ENCODE measurements around the gene PRRC2B. TPM values are rescaled to one million over a fixed set of nuclear protein-coding genes. Genes with fewer than 3 reads are reported as not detected.

The PRRC2B gene
- total and polyA plus RNA-seq, 2 experiments from 2014 or later: 30.9 to 53.7 TPM

- peaks cover 44% of the 10 kb centered on the region for H3K36me3 ChIP-seq (ENCODE audit: low read depth)
- TF ChIP-seq EZH2 (IDR thresholded peaks at IDR 0.05; ENCODE audit: insufficient read depth, poor library complexity, severe bottlenecking) (no peak), EZH2phosphoT487 (IDR thresholded peaks at IDR 0.05; ENCODE audit: insufficient read depth, low read depth) (no peak)
Measured at GRCh38 chr9:131434673-131435072, 40.8 kb downstream of the PRRC2B start.

DNA sequence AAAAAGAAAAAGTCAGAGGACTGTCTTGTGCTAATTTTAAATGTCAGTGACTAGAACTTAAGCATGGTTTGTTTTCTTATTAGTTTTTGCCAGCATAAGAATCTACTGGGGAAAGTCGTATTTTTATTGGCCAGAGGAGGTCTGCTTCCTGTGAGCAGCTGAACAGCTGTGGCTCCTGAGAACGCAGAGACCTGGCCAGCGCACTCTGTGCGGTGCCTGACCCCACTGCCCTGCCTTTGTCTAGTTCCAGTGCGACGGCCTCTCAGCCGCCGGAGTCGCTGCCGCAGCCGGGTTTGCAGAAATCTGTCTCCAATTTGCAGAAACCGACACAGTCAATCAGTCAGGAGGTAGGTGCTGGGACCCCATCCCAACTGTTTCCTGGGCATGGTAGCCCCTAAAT is 42.5 kb downstream of the PRRC2B start:
- Histone ChIP-seq H3K9ac (no peak overlapping the region), H3K4me3 (no peak overlapping the region), H3F3A (ENCODE audit: insufficient read depth) (peaks cover 41% of the 10 kb centered on the region), H3K4me2 (ENCODE audit: unreplicated experiment) (no peak overlapping the region), H4K20me1 (ENCODE audit: insufficient read depth) (peaks cover 18% of the 10 kb centered on the region; the same call in 1 of the 2 replicates), H3K36me3 (ENCODE audit: low read depth) (peaks cover 60% of the 10 kb centered on the region), H3K9me2 (ENCODE audit: insufficient read depth) (no peaks in the 10 kb centered on the region), H3K27ac (no peak overlapping the region), H3K79me2 (ENCODE audit: insufficient read depth) (peaks cover 99% of the 10 kb centered on the region), H2AFZ (no peak overlapping the region), H3K9me3 (ENCODE audit: low read depth) (no peaks in the 10 kb centered on the region), H3K27me3 (replicated peaks; ENCODE audit: insufficient read depth) (no peaks in the 10 kb centered on the region), H3K4me1 (ENCODE audit: insufficient read depth) (peaks cover 22% of the 10 kb centered on the region)
- no peak for DNase-seq
- no peak for TF ChIP-seq EZH2phosphoT487 (IDR thresholded peaks at IDR 0.05; ENCODE audit: insufficient read depth, low read depth)
- in situ Hi-C loops (cut with MboI): no loop called here
- 81 to 84% methylated on average over 12 of the region's 12 CpGs for WGBS, 2 experiments (ENCODE audit: low coverage in 1 of 2, low lambda C conversion rate in 2 of 2, missing lambda C conversion rate in 2 of 2)

More at GRCh38 chr9:131434673-131435072, 40.8 kb downstream of the PRRC2B start:
- peaks cover 100% of the 10 kb centered on the region for H3K79me2 ChIP-seq (ENCODE audit: insufficient read depth)
- no peak overlapping the region for H3K9ac ChIP-seq
- H2AFZ ChIP-seq: no peak overlapping the region
- no peaks in the 10 kb centered on the region for H3K9me2 ChIP-seq (ENCODE audit: insufficient read depth)
- no peak overlapping the region for H3K4me2 ChIP-seq (ENCODE audit: unreplicated experiment)
- H3K4me3 ChIP-seq: no peak overlapping the region
- in situ Hi-C loops (cut with MboI): no loop called here
- WGBS, 2 experiments (ENCODE audit: low coverage in 1 of 2, low lambda C conversion rate in 2 of 2, missing lambda C conversion rate in 2 of 2): 77 to 81% methylated on average over 7 of the region's 7 CpGs
- no peak for DNase-seq
- H4K20me1 ChIP-seq (ENCODE audit: insufficient read depth): peaks cover 22% of the 10 kb centered on the region; the same call in 1 of the 2 replicates
- peaks cover 41% of the 10 kb centered on the region for H3F3A ChIP-seq (ENCODE audit: insufficient read depth)
- H3K27me3 ChIP-seq (replicated peaks; ENCODE audit: insufficient read depth): no peaks in the 10 kb centered on the region
- H3K27ac ChIP-seq: peak overlapping the region; percentile 82
- H3K4me1 ChIP-seq (ENCODE audit: insufficient read depth): peaks cover 25% of the 10 kb centered on the region
- H3K9me3 ChIP-seq (ENCODE audit: low read depth): no peaks in the 10 kb centered on the region

DNA sequence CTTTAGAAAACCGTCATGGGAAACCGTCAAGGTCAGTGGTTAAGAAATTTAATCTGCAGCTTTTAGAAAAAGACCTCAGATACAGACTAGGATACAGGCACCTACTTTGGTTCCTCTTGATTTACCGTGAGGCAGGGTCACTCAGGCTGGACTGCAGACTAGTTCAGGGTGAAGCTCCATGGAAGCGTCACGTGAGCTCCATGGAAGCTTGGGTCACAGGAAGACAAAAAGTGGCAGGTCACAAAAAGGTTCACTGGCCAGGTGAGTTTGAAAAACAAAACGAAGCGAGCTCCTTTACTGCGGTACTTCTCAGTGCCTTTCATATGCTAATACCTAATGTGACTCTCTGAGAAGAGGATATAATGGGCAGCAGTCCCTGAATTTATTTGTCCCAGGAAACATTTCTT is 43.0 kb downstream of the PRRC2B start:
- Histone ChIP-seq H3K36me3 (ENCODE audit: low read depth) (peaks cover 64% of the 10 kb centered on the region), H3F3A (ENCODE audit: insufficient read depth) (peaks cover 41% of the 10 kb centered on the region), H3K4me1 (ENCODE audit: insufficient read depth) (peaks cover 22% of the 10 kb centered on the region), H2AFZ (no peak overlapping the region), H3K9ac (no peak overlapping the region), H3K9me3 (ENCODE audit: low read depth) (no peaks in the 10 kb centered on the region), H3K4me3 (no peak overlapping the region), H3K27me3 (replicated peaks; ENCODE audit: insufficient read depth) (no peaks in the 10 kb centered on the region), H3K27ac (no peak overlapping the region), H3K4me2 (ENCODE audit: unreplicated experiment) (no peak overlapping the region), H4K20me1 (ENCODE audit: insufficient read depth) (peaks cover 18% of the 10 kb centered on the region; the same call in 1 of the 2 replicates), H3K9me2 (ENCODE audit: insufficient read depth) (no peaks in the 10 kb centered on the region), H3K79me2 (ENCODE audit: insufficient read depth) (peaks cover 97% of the 10 kb centered on the region)
- in situ Hi-C loops (cut with MboI): no loop called here
- 92 to 96% methylated on average over 8 of the region's 8 CpGs for WGBS, 2 experiments (ENCODE audit: low coverage in 1 of 2, low lambda C conversion rate in 2 of 2, missing lambda C conversion rate in 2 of 2)
- DNase-seq: no peak
- TF ChIP-seq EZH2phosphoT487 (IDR thresholded peaks at IDR 0.05; ENCODE audit: insufficient read depth, low read depth) (no peak), EZH2 (IDR thresholded peaks at IDR 0.05; ENCODE audit: insufficient read depth, poor library complexity, severe bottlenecking) (no peak)

- Histone ChIP-seq H3K27ac (no peak overlapping the region), H4K20me1 (ENCODE audit: insufficient read depth) (peaks cover 11% of the 10 kb centered on the region; the same call in 1 of the 2 replicates), H2AFZ (no peak overlapping the region), H3K4me1 (ENCODE audit: insufficient read depth) (peaks cover 11% of the 10 kb centered on the region), H3K9me2 (ENCODE audit: insufficient read depth) (no peaks in the 10 kb centered on the region), H3K4me2 (ENCODE audit: unreplicated experiment) (no peak overlapping the region), H3K9me3 (ENCODE audit: low read depth) (no peaks in the 10 kb centered on the region), H3K27me3 (replicated peaks; ENCODE audit: insufficient read depth) (no peaks in the 10 kb centered on the region), H3K4me3 (no peak overlapping the region), H3K9ac (no peak overlapping the region), H3K79me2 (ENCODE audit: insufficient read depth) (peaks cover 94% of the 10 kb centered on the region), H3K36me3 (ENCODE audit: low read depth) (peaks cover 67% of the 10 kb centered on the region), H3F3A (ENCODE audit: insufficient read depth) (peaks cover 30% of the 10 kb centered on the region)
- TF ChIP-seq EZH2 (IDR thresholded peaks at IDR 0.05; ENCODE audit: insufficient read depth, poor library complexity, severe bottlenecking) (no peak), EZH2phosphoT487 (IDR thresholded peaks at IDR 0.05; ENCODE audit: insufficient read depth, low read depth) (no peak)
- DNase-seq: no peak
- in situ Hi-C loops (cut with MboI): no loop called here
- 92 to 99% methylated on average over 7 of the region's 7 CpGs for WGBS, 2 experiments (ENCODE audit: low coverage in 1 of 2, low lambda C conversion rate in 2 of 2, missing lambda C conversion rate in 2 of 2)
Measured at GRCh38 chr9:131438190-131438589, 44.3 kb downstream of the PRRC2B start.

DNA sequence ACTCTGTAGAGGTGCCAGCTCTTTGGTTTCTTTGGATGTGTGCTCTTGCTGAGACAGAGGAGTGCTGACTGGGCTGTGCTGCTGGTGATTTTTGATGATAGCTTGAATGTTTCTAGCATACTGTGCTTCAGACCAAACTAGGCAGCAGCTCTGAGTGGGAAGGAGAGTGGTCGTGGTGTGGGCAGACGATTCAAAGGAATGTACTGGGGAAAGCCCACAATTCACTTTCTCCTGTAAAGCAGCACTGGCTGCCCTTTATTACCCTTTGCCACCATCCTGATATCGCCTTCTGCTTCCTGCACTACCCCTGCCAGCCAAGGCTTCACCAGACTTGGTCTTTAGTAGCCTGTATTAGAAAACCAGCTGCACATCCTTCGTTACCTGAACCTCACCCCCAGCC is 45.3 kb downstream of the PRRC2B start:
- TF ChIP-seq EZH2 (IDR thresholded peaks at IDR 0.05; ENCODE audit: insufficient read depth, poor library complexity, severe bottlenecking) (no peak), EZH2phosphoT487 (IDR thresholded peaks at IDR 0.05; ENCODE audit: insufficient read depth, low read depth) (no peak)
- H3K4me2 ChIP-seq (ENCODE audit: unreplicated experiment): no peak overlapping the region
- H3K9me3 ChIP-seq (ENCODE audit: low read depth): no peaks in the 10 kb centered on the region
- H3K9me2 ChIP-seq (ENCODE audit: insufficient read depth): no peaks in the 10 kb centered on the region
- H3K79me2 ChIP-seq (ENCODE audit: insufficient read depth): peaks cover 94% of the 10 kb centered on the region
- 0 out of 2 replicates have a peak, but pooled peaks cover 6% of the 10 kb centered on the region for H4K20me1 ChIP-seq (ENCODE audit: insufficient read depth)
- no peak for DNase-seq
- H3K27me3 ChIP-seq (replicated peaks; ENCODE audit: insufficient read depth): no peaks in the 10 kb centered on the region
- no peak overlapping the region for H3K9ac ChIP-seq
- H3F3A ChIP-seq (ENCODE audit: insufficient read depth): peaks cover 20% of the 10 kb centered on the region
- H3K4me1 ChIP-seq (ENCODE audit: insufficient read depth): 0 out of 2 replicates have a peak, but pooled peaks cover under 1% of the 10 kb centered on the region
- in situ Hi-C loops (cut with MboI): no loop called here
- H3K27ac ChIP-seq: no peak overlapping the region
- no peak overlapping the region for H3K4me3 ChIP-seq
- H2AFZ ChIP-seq: no peak overlapping the region
- peaks cover 67% of the 10 kb centered on the region for H3K36me3 ChIP-seq (ENCODE audit: low read depth)
- WGBS, 2 experiments (ENCODE audit: low coverage in 1 of 2, low lambda C conversion rate in 2 of 2, missing lambda C conversion rate in 2 of 2): 91 to 93% methylated on average over 4 of the region's 4 CpGs
